ENCODE measurements around the gene MYO3B.

MYO3B gene

DNA sequence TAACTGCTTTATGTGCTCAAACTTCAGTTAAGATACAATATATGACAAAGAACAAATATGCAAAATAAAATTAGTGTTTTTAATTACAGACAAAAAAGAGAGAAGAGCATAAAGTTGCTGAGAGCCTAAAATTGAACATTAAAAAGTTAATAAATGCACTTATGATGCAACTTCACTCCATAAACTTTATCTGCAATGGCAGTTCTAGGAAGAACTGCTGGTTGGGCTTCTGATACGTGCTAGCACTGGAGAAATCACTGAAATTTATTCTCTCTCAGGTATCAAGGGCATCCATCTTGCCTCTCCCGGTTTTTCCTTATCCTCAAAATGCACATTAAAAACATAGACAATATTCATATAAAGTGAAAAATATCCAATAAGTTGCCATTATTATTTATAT is 35.7 kb downstream of the MYO3B start:
- no peak for DNase-seq

DNA sequence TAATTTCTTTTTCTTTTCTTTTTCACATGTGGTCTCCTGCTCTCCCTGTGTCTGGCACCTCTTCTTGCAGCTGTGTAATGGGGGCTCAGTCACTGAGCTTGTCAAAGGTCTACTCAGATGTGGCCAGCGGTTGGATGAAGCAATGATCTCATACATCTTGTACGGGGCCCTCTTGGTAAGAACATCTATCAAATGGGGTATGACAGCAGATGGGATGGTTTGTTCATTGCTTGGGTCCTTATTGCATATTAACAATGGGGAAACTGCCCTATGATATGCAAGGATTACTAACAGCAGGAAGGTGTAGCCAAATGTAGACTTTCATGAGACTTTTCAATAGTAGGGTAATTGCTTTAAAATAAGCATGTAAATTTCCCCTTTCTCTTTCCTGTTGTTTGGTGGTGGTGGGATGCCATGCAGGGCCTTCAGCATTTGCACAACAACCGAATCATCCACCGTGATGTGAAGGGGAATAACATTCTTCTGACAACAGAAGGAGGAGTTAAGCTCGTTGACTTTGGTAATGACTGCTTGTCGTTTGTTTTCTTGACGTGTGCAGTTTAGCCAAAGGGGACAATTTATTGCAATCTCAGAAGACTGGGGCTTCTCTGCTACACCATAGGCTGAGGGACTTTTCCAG is 36.5 kb downstream of the MYO3B start:
- no peak for DNase-seq

DNA sequence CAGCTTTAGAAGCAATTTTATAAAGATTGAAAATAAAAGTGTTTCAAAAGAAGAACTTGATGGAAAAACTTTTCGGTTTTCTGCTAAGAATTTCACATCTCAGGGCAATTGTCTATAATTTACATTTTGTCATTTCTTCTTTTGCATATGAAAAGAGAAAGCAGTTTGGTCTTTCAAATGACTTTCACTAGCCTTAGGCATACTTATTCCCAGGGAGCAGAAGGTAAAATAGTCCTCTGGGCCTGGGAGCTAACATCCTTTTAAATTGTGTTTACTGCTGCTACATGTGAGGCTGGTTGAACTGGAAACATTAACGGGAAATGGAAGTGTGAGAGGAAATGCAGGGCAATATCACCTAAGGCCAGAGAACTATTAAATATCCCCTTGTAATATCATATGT is 37.1 kb downstream of the MYO3B start:
- DNase-seq: no peak

DNA sequence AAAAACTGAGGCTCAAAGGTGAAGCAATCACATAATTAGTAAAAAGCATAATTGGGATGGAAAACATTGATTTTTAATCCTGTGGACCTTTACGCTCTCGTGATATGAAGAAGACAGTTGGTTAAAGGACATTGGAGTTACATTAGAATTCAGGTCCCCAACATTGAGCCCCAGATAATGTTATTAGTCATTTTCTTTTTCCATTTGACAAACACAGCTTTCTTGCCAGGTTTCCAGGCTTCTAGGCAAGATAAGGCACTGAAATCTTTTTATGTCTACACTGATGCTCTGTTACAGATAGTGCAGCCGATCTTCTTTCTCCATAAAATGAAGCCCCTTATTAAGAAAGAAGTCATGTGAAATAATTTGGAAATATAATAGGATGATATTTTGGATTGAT is 38.5 kb downstream of the MYO3B start:
- DNase-seq: no peak

DNA sequence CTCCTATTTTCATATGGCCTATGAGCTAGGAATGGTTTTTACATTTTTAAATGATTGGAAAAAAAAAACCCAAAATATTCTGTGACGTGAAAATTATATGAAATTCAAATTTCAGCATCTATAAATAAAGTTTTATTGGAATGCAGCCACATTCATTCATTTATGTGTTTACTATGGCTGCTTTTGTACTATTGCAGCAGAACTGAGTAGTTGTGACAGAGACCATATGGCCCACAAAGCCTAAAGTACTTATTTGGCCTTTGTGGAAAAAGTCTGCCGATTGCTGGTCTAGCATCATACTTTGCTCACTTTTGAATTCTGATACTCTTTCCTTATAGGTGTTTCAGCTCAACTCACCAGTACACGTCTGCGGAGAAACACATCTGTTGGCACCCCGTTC is 39.0 kb downstream of the MYO3B start:
- DNase-seq: no peak

DNA sequence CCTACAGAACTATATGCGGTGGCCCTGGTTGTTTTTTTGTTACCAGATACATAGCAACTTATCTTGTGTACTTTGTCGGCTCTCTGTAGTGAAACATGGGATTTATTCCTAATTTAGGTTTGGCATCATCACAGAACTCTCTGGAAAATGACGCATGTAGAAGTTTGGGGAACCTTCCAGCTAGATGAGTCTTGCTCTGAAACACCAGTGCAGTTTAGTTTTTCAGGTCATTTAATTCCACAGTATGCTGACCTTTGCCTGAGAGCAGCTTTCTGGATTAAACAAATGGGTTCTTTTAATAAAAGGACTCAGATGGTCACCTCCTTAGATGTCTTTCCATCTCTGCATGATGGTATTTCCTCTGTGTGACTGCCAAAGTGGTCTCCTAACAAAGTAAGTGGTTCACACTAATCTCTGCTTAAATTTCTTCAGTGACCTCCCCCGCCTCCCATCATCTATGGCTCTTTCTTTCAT is 39.9 kb downstream of the MYO3B start:
- DNase-seq: no peak

DNA sequence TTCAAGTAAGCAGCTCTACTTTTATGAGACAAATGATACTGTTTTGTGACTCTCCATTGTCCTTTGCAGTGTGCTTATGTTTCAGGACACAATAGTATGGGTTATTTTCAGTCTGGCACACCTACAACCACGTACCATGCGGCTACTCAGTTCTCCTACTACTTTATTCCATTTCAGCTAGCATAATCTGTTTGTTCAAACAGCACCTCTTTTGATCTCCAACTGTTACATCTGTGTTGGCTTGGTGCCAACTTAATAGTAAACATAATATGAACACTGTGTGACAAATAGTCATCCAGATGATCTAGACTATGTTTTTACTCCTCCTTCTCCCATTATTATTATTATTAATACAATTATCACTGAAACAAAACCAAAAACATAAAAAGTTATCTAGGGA is 40.5 kb downstream of the MYO3B start:
- DNase-seq: no peak

DNA sequence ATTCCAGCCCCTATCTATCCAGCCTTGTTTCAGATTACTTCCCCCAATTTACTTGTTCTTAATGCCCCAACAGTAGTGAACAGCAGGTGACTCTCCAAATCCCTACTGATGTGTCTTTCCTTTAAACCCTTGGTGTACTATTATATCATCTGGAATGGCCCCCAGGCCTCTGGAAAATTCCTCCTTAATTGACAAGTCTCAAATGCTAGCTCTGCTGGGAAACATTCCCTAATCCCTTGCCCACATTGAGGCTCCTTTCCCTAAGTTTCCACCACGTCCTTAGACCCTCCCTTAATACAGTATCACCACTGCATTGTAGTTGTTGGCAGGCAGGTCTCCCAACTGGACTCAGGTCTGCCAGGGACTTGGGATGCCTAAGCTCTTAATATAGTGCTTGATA is 41.0 kb downstream of the MYO3B start:
- no peak for DNase-seq

DNA sequence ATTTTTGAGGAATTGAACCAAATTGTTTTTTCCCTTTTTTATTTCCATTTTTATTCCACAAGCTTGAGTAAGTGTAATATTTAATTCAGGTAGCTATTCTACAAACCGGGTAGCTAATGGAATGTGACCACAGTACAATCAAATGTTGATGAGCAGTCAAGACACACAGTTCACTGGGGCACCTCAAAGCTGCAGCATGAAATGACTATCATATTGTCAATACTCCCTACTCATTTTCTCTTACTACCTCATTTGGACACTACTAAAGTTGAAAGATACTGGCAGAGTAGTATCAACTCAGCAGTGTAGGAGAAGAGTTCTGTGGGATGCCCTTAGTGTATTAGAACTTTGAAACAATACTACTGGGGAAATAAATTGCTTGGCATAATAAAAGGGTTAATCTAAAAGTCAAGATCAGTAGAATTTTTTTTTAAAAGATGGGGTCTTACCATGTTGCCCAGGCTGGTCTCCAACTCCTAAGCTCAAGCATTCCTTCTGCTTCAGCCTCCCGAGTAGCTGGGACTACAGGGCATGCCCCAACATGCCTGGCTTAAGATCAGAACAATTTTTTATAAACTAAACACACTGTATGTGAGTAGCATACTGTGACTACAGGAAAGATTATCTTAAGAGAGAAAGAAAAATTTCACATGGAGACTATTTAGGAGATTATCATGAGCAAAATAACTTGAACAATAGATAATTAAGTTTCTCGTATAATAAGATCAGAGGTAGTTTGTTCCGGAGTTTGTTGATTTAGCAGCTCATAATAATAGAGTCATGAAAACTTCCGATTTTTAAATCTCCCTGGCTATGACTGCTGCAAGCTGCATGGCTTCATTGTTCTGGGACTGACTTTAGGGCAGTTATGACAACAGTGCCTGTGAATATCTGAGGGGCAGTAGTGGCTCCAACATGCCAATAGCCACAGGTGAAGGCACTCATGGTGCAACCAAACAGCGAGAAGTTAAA is 43.7 kb downstream of the MYO3B start:
- DNase-seq: no peak

DNA sequence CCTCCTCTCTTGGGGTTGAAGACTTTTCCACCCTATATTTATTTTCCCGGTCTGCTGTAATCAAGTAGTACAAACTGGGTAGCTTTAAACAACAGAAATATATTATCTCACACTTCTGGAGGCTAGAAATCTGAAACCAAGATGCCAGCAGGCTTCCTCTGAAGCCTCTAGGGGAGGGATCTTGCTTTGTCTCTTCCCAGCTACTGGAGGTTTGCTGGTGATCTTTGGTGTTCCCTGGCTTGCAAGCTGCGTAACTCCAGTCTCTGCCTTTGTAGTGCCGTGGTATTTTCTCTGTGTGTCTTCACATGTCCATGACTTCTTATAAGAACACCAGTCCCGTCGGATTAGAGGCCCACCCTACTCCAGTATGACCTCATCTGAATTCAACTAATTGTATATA is 44.4 kb downstream of the MYO3B start:
- no peak for DNase-seq

DNA sequence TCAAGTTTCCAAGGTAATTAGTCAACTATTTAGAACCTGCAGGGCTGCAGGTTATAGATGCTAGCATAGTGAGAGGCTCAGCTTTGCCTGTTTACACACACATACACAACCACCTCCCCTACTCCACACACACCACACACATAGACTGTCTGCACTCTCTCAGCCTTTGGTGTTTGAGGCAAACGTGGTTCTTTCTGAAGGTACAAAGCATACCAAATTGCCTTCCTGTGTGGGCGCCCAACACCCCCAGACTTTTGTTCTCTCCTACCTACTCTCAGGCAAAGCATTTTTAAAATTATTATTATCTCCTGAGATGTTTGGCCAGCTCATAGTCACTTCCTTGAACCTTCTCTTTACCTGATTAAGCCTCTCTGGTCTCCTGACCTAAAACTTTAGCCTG is 44.9 kb downstream of the MYO3B start:
- DNase-seq: no peak

DNA sequence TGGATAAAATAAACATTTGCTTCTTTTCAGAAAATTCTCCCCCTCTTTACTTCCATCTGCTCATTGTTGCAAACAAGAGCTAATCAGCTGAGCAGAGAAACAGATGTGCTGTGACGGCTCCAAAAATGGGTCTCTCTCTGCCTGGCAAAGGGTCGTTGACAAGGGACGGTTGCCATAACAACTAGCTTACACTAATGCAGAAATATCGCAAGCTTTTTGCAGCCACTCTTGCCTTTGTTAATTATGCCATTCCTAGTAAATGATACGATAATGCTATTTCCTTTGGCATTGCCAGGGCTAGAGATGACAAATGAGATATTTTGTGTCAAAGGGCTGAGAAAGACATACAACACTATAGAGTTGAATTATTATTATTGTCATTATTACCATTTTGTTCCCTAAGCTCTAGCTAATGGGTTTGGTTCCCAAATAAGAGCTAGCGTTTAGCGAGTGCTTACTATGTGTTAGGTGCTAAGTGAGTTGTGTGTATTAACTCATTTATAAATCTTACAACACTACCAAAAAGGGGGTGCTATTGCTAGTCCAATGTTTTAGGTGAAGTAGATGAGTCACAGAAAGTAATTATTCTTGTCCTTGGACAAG is 46.8 kb downstream of the MYO3B start:
- no peak for DNase-seq

DNA sequence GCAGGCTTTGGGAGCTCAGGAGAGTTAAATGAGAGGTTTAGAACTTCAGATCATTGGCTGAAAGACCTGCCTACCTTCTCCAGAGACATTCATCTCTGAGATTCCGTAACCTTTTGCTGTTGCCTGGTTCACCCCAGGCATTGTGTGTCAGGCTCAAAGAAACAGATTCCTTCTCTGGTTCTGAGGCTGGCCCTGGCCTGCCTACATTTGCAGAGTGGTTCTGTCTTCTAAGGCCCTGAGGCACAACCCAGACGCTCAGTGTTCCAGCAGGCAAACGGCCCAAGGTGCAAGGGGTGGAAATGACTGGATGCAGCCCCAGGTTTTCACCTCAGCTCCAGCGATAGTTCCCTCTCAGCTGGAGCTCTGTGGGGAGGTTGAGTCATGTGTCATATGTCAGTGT is 48.3 kb downstream of the MYO3B start:
- no peak for DNase-seq

DNA sequence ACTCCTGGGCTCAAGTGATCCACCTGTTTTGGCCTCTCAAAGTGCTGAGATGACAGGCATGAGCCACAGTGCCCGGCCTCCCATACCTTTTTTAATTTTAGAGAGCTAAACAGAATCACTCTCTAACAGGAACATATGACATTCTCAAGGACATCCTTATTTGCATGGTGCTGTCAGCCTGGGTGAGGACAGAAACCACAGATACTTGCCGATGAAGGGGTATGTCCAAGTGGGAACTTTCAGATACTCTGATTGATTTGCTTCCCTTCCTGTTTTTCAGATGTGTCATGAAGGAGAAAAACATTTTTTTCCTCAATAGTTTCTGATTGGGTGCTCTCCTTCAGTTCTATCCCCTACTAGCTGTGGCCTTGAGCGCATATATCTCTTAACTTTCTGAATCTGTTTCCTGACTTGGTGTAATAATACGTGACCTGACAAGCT is 49.6 kb downstream of the MYO3B start:
- no peak for DNase-seq

DNA sequence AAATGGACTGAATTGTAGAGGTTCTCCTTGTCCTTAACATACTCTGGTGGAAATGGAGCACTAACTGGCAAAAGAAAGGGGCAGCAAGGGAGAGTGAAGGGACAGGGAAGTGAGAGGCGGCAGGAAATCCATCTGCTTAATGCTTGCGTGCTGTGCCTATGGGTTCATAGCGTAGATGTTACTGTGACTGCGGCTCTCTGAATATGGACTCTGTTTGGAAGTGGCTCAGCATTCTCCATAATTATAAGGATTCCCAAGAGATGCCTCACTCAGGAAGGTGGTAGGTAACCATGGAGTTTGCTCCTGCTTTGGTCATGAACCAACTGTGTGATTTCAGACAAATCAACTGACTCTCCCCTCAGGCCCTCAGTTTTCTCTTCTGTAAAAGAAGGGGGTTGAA is 50.0 kb downstream of the MYO3B start:
- no peak for DNase-seq

DNA sequence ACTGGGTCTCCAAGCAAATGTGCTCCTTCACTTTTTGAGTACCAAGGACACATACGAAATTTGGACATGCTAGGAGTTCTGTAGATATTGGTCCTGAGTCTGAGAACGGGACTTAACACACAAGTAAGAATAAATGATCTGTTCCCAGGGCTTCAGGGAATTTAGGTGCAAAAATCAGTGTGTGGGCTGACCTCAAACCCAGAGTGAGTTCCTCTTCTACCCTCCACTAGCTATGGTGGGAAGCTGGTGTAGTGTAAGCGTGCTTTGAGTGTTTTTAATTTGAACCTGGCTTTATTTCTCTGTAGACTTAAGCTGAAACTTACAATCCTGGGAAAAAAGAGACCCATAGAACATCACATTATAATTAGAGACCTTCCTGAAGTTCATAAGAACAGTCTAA is 50.5 kb downstream of the MYO3B start:
- DNase-seq: no peak

DNA sequence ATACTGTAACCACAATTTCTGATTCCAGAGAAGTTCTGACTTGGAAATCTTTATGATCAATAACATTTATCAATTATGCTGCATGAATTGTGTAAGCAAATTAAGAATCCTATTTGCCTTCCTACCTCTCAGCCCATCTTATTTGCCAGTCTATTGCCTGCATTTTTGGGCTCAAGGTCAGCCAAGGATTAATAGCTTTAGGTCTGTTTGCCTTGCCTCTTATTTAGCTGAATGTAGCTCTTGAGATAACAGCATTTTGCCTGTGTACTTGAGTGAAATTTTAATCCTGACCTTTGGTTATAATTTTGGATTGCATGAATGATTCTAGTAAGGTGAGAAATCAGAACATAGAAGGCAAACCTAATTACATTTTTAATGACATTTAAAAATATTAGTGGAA is 51.2 kb downstream of the MYO3B start:
- no peak for DNase-seq

DNA sequence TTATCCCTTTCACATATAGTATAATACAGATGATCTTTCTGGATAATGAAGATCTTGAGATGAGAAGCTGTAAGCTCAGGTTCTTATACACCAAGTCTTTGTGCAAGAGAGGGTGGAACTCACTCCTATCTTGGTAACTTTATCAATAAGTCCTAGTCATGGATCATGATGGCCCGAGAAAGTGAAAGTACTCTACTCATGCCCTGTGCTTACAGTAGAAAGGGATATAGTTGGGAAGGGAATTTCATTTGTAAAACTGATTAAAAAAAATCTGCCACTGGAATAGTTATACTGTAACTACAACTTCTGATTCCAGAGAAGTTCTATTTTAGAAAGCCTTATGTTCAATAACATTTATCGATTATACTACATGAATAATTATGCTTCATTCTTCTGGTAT is 51.8 kb downstream of the MYO3B start:
- no peak for DNase-seq

DNA sequence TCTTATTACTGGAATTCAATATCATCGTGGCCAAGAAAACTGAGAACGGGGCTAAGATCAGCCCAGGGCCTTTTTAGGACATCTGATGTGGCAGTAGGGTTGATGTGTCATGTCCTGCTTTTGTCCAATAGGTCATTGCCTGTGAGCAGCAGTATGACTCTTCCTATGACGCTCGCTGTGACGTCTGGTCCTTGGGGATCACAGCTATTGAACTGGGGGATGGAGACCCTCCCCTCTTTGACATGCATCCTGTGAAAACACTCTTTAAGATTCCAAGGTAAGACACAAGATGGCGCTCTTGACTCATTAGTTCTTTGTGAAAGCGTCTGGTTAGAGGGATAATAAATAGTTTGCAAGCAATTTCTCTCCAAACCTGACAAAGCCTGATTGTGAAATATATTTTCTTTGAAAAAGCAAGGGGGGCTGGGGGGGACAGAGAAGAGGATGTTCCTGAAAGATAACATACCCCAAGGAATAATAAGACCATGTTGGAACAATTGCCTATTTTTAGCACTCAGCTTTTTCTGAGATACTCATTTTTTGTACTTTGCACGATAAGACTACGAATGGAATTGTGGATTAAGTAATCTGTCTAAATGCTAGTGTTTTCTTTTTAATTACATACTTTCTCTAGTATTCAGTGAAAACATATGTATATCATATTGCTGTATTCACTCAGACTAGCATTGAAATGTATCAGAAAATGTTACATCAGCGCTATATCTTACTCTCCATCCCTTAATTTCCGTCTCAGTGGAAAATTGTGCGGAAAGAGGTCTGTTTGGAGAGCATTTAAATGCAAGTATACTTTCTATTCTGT is 58.1 kb downstream of the MYO3B start:
- DNase-seq: no peak

DNA sequence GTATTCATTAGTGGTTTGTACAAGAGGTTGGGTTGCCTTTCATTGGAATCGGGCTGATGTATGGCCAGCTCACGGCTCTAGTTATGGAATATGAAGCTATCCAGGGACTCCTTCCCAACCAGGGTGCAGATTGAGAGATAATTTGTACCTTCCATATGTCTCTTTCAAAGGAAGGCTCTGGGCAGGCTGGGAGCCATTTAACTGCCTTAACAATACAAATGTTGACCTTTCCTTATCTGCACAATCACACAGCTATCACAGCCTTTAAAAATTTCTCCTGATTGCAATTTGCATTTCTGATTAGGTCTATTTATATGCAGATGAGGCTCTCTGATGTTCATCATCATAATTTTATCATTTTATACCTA is 58.7 kb downstream of the MYO3B start:
- DNase-seq: no peak

DNA sequence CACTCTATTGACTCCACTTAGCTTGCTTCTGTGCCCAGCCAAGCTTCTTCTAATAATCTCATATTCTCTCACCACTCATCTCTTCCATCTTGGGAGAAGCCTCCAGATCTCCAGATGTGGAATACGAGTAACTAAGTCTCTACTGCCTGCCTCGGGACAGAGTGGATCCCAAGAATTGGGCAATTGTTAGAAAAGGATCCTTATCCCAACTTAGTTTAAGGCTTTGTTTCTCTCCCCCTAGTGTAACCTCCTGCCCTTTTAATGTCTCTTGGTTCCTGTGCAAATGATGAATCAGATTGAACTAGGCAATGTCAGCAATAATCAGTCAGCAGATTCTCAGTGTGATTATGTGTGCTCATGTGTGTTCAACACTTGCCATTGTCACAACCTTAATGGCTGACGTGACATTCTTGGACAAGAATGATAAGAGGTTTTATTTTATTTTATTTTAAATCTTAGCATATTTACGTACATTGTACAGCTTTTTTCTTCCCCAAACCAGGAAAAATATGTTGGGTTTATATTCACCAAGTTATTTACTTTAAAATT is 59.7 kb downstream of the MYO3B start:
- DNase-seq: no peak

DNA sequence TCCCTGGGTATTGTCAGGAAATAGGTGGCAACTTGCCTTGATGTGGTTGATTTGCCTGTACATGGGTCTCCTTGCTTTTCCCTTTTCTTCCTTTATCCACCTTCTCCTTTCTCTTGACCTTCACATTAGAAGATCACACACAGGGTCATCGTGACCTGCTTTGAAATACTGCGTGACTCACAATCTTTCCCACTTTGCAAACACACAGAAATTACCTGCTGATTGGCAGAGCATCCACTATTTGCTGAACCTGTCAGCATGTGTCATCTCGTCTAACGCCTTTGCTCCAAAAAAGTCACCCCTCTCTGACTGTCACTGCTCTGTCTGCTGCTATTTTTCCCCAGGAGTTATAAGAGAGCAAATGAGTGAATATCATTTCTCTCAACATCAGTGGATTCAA is 60.8 kb downstream of the MYO3B start:
- DNase-seq: no peak

DNA sequence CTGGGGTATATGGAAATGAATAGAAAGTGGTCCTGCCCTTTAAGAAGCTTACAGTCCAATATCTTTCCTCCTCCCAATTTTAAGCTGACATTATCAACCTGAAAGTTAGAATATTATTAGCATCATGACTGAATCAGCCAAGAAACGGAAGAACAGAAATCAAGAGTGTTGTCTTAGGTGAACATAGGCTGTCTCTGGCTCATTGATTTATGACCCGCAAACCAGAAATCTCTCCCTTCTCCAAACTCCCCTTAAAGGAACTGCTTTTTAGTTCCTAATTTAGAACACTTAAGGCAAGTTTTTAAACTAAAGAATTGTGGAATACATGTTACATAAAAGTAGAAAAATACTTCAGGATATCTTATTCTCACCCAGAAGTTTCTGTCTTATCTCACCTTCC is 62.7 kb downstream of the MYO3B start:
- no peak for DNase-seq
